Nephron progenitor cell (in vitro differentiated cells): Measurements from ENCODE around the gene DSTN.

Experiments used
- DNase-seq: peaks from one replicate; pipeline ENCODE4 v3.0.0; 2021
- H3K27ac Mint-ChIP-seq: 2 replicates; pipeline ENCODE4 v1.8.0; 2021; ENCODE audit warnings: mild to moderate bottlenecking, moderate library complexity, mixed read lengths
- H3K27me3 Mint-ChIP-seq: 2 replicates; pipeline ENCODE4 v1.8.0; 2021; ENCODE audit warnings: mild to moderate bottlenecking, low read depth, mixed read lengths; ENCODE audit not compliant: poor library complexity
- H3K36me3 Mint-ChIP-seq: 2 replicates; pipeline ENCODE4 v1.8.0; 2021; ENCODE audit warnings: low read depth, mixed read lengths
- H3K4me1 Mint-ChIP-seq: 2 replicates; pipeline ENCODE4 v1.8.0; 2021; ENCODE audit warnings: mixed read lengths
- H3K4me3 Mint-ChIP-seq: 2 replicates; pipeline ENCODE4 v1.8.0; 2021; ENCODE audit warnings: mild to moderate bottlenecking, moderate library complexity, mixed read lengths
- H3K9me3 Mint-ChIP-seq: 2 replicates; pipeline ENCODE4 v1.8.0; 2021; ENCODE audit warnings: mild to moderate bottlenecking, moderate library complexity, mixed read lengths
- TF ChIP-seq, protein P1 (sequence below): fragments of 200-600 bp; sonication (generic); IDR thresholded peaks from 2 replicates; pipeline ENCODE4 v1.5.0; 2021; ENCODE audit warnings: antibody characterized with exemption

DSTN gene

GRCh38 chr20:17549131-17549530 is 20.7 kb upstream of the DSTN start:
- no peak overlapping the region for H3K27ac Mint-ChIP-seq
- H3K9me3 Mint-ChIP-seq, result no peaks in the 10 kb centered on the region
- peaks cover 9% of the 10 kb centered on the region for H3K4me1 Mint-ChIP-seq
- no peak overlapping the region for H3K4me3 Mint-ChIP-seq
- no peak for DNase-seq
- TF ChIP-seq, protein P1, sequence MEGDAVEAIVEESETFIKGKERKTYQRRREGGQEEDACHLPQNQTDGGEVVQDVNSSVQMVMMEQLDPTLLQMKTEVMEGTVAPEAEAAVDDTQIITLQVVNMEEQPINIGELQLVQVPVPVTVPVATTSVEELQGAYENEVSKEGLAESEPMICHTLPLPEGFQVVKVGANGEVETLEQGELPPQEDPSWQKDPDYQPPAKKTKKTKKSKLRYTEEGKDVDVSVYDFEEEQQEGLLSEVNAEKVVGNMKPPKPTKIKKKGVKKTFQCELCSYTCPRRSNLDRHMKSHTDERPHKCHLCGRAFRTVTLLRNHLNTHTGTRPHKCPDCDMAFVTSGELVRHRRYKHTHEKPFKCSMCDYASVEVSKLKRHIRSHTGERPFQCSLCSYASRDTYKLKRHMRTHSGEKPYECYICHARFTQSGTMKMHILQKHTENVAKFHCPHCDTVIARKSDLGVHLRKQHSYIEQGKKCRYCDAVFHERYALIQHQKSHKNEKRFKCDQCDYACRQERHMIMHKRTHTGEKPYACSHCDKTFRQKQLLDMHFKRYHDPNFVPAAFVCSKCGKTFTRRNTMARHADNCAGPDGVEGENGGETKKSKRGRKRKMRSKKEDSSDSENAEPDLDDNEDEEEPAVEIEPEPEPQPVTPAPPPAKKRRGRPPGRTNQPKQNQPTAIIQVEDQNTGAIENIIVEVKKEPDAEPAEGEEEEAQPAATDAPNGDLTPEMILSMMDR, result no peak
- H3K27me3 Mint-ChIP-seq, result peaks cover 4% of the 10 kb centered on the region
- no peaks in the 10 kb centered on the region for H3K36me3 Mint-ChIP-seq

DNA sequence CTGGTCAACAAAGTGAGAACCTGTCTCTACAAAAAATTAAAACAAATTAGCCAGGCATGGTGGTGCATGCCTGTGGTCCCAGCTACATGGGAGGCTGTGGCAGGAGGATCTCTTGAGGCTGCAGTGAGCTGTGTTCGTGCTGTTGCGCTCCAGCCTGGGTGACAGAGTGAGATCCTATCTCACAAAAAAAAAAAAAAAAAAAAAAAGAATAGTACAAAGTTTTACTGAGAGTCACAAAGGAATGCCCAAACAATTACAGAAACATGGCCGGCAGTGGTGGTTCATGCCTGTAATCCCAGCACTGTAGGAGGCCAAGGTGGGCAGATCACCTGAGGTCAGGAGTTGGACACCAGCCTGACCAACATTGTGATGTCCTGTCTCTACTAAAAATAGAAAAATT is 14.8 kb upstream of the DSTN start:
- TF ChIP-seq, protein P1, result no peak
- Mint-ChIP-seq H3K4me1 (peaks cover 21% of the 10 kb centered on the region), H3K9me3 (no peaks in the 10 kb centered on the region), H3K27ac (no peak overlapping the region), H3K36me3 (no peaks in the 10 kb centered on the region), H3K27me3 (no peaks in the 10 kb centered on the region), H3K4me3 (no peak overlapping the region)
- no peak for DNase-seq

DNA sequence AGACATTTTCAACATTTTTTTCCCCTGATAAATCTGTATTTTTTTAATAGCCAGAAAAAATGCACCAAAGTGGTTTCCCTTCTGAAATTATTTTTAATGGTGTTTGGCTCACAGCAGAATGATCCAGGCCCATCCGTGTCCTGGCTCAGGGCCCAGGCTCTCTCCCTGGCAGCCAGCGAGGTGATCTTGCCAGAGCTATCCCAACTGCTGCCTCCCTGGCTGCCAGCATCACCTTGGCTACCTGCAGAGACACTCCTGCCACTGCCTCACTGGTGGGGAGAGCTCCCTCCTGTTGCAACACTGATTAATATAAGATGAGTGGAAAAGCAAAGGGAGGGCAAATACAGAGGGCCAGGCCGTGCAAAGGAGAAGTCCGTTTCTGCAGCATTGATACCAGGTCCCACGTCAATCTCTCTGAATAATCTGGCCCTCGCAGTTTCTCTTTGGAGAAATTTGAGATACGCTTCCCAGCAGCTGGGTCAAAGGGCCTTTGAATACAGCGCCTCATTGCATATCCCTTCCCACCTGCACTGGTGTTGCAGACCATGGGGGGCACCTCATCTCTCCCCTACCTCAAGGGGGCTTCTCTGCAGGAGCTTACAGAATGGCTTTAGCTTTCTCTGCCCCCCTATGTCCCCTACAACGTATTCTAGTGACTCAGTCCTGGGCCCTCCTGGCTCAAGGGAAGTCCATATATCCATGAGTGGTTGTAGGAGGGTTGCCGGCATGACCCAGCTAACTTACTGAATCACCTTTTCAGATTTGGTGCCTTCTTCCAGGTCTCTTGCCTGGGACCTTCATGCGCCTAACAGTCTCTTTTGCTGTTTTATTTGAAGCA is 12.8 kb upstream of the DSTN start:
- TF ChIP-seq, protein P1, result no peak
- Mint-ChIP-seq H3K9me3 (no peaks in the 10 kb centered on the region), H3K27ac (no peak overlapping the region), H3K4me1 (peaks cover 21% of the 10 kb centered on the region), H3K4me3 (no peak overlapping the region), H3K36me3 (no peaks in the 10 kb centered on the region), H3K27me3 (no peaks in the 10 kb centered on the region)
- DNase-seq, result no peak

- Mint-ChIP-seq H3K4me3 (no peak overlapping the region), H3K9me3 (no peaks in the 10 kb centered on the region), H3K27me3 (no peaks in the 10 kb centered on the region), H3K4me1 (peaks cover 21% of the 10 kb centered on the region), H3K27ac (no peak overlapping the region), H3K36me3 (no peaks in the 10 kb centered on the region)
- no peak for DNase-seq
- TF ChIP-seq, protein P1, result no peak
Observed at GRCh38 chr20:17557675-17558006, 12.2 kb upstream of the DSTN start.

GRCh38 chr20:17558154-17558940 is 11.5 kb upstream of the DSTN start:
- no peaks in the 10 kb centered on the region for H3K9me3 Mint-ChIP-seq
- H3K4me3 Mint-ChIP-seq, result no peak overlapping the region
- H3K4me1 Mint-ChIP-seq, result peaks cover 21% of the 10 kb centered on the region

More at GRCh38 chr20:17558154-17558940, 11.5 kb upstream of the DSTN start:
- H3K27ac Mint-ChIP-seq, result peak overlapping the region; percentile 89
- DNase-seq, result no peak
- H3K36me3 Mint-ChIP-seq, result no peaks in the 10 kb centered on the region
- no peaks in the 10 kb centered on the region for H3K27me3 Mint-ChIP-seq
- TF ChIP-seq, protein P1, result no peak
